Spleen (tissue), 11 donors: ENCODE results near the gene S100A16. TPM values are rescaled to one million over a fixed set of nuclear protein-coding genes. Genes with fewer than 3 reads are reported as not detected.
A peak's percentile ranks its signal among the peaks of the same experiment; 100 is the strongest.

Experiments
- DNase-seq: peaks from one replicate; pipeline ENCODE4 v3.0.0-alpha.2; 2020
- H3K27ac ChIP-seq, 8 donors: fragments of 200-600 bp; sonication (generic) in 7 of 8; 1 replicate in 4 of 8; 2 replicates in 4 of 8; pipeline versions ENCODE4 v1.5.0 to v1.8.0; 2016 to 2021; ENCODE audit warnings: inconsistent platforms in 4 of 8, mild to moderate bottlenecking in 4 of 8, moderate library complexity in 1 of 8
- H3K27me3 ChIP-seq, 7 donors: fragments of 200-600 bp; sonication (generic) in 6 of 7; replicated peaks in 1 of 7; 1 replicate in 4 of 7; 2 replicates in 3 of 7; pipeline versions ENCODE4 v1.5.0 to v1.8.0; 2016 to 2021; ENCODE audit warnings: inconsistent platforms in 3 of 7, mild to moderate bottlenecking in 1 of 7
- H3K36me3 ChIP-seq, 6 donors: fragments of 200-600 bp; sonication (generic) in 5 of 6; 1 replicate in 4 of 6; 2 replicates in 2 of 6; pipeline versions ENCODE4 v1.5.0 to v1.8.0; 2016 to 2021; ENCODE audit warnings: inconsistent platforms in 2 of 6
- H3K4me1 ChIP-seq, 6 donors: fragments of 200-600 bp; sonication (generic) in 5 of 6; 1 replicate in 3 of 6; 2 replicates in 3 of 6; pipeline versions ENCODE4 v1.5.0 to v1.8.0; 2016 to 2021; ENCODE audit warnings: inconsistent platforms in 3 of 6
- H3K4me3 ChIP-seq, 8 donors: fragments of 200-600 bp; sonication (generic) in 7 of 8; 1 replicate in 4 of 8; 2 replicates in 4 of 8; pipeline versions ENCODE4 v1.5.0 to v1.8.0; 2016 to 2021; ENCODE audit warnings: inconsistent platforms in 4 of 8, mild to moderate bottlenecking in 4 of 8, moderate library complexity in 2 of 8
- H3K9me3 ChIP-seq, 8 donors: fragments of 200-600 bp; sonication (generic) in 7 of 8; 1 replicate in 4 of 8; 2 replicates in 4 of 8; pipeline versions ENCODE4 v1.5.0 to v1.8.0; 2016 to 2021; ENCODE audit warnings: inconsistent platforms in 4 of 8
- CTCF ChIP-seq, 11 experiments: fragments of 200-600 bp in 7 of 11; fragments of 450-650 bp in 4 of 11; sonication (generic) in 4 of 11; IDR thresholded peaks in 8 of 11; conservative IDR thresholded peaks in 3 of 11; 1 replicate in 7 of 11; 2 replicates in 4 of 11; pipeline versions ENCODE4 v1.4.0 to v1.8.0; 2016 to 2021; ENCODE audit warnings: antibody characterized with exemption in 11 of 11, inconsistent platforms in 4 of 11, mild to moderate bottlenecking in 1 of 11
- POLR2A ChIP-seq, 3 donors: fragments of 450-650 bp; IDR thresholded peaks; one replicate each; pipeline ENCODE4 v1.5.1; 2017; ENCODE audit warnings: antibody characterized with exemption in 3 of 3, mild to moderate bottlenecking in 1 of 3
- POLR2AphosphoS5 ChIP-seq, 3 donors: sonication (generic); formaldehyde crosslinking; IDR thresholded peaks; one replicate each; pipeline ENCODE4 v1.5.1; 2017; ENCODE audit warnings: antibody characterized with exemption in 3 of 3
- WGBS, 5 donors: extraction: QIAGEN DNeasy Blood & Tissue Kit in 3 of 5; methylation state at CpG; one replicate each; pipeline versions ENCODE4 v1.1.5 to v1.1.7; 2013 to 2018; 5-methylcytosine and 5-hydroxymethylcytosine counted together
- intact Hi-C: fragments of 100-400 bp; cut with DNase I; formaldehyde crosslinking; loops from one replicate; pipeline ENCODE4 v1.15.0; 2023; ENCODE audit warnings: low total_unique reads
- polyA plus RNA-seq, 3 donors: library from polyadenylated mRNA; stranded (reverse); fragments of 200-250 nt; gene quantifications; one replicate each; pipeline ENCODE4 v1.2.1, GENCODE V29; 2013
- total RNA-seq, 7 donors: library from RNA; depleted of rRNA in 3 of 7; stranded (reverse); fragments of >200 nt in 3 of 7; fragmentation: NEBNext Ultra II Directional in 4 of 7; extraction: Animal tissue kit (Norgen Biotek cat#: 25700) in 4 of 7; gene quantifications; one replicate each; pipeline versions ENCODE4 v1.1.0 to v1.2.1, GENCODE V29; 2016 to 2021
- donor health status: healthy with polysubstance abuse.
- donor health status: DM: no; HTN: no; CAD: no; lungs with moderate emphysema.
- donor health status: DM: no; HTN: no; CAD: no.
- donor health status: Bipolar disorder and iron deficiency.
- donor health status: healthy.
- donor health status: DM: no; HTN: no; CAD: no.
- donor health status: DM: yes; HTN: yes; CAD: no.

Gene S100A16
- total and polyA plus RNA-seq, 10 donors: 52.0 to 111 (median 91.6) TPM

GRCh38 chr1:153614189-153614900 is 1.4 kb upstream of the S100A16 start:
- Histone ChIP-seq H3K27me3 (no peaks in the 10 kb centered on the region), H3K27ac (peak overlapping the region in 3 of 8 donors; percentile 2 to 90 (median 88)), H3K36me3 (peaks cover 0 to 5% (median 0%) of the 10 kb centered on the region in 6 donors), H3K9me3 (no peaks in the 10 kb centered on the region), H3K4me3 (no peak overlapping the region), H3K4me1 (peaks cover 18 to 77% (median 46%) of the 10 kb centered on the region in 6 donors)
- TF ChIP-seq POLR2AphosphoS5 (IDR thresholded peaks at IDR 0.05): no peak
- no peak for TF ChIP-seq POLR2A (IDR thresholded peaks at IDR 0.05)
- no peak for TF ChIP-seq CTCF (IDR thresholded peaks at IDR 0.05 in 8 of 11, conservative IDR thresholded peaks at IDR 0.05 in 3 of 11)
- intact Hi-C loops: no loop called here
- WGBS, 5 donors: 76 to 86% (median 81%) methylated on average over 2 of the region's 2 CpGs
- DNase-seq: no peak

- Histone ChIP-seq H3K27ac (peak overlapping the region in 7 of 8 donors; percentile 61 to 95 (median 76)), H3K9me3 (no peaks in the 10 kb centered on the region), H3K4me1 (peaks cover 18 to 81% (median 48%) of the 10 kb centered on the region in 6 donors), H3K27me3 (no peaks in the 10 kb centered on the region), H3K36me3 (no peaks in the 10 kb centered on the region), H3K4me3 (peak overlapping the region in 1 of 8 donors; percentile 43)
- no peak for TF ChIP-seq POLR2AphosphoS5 (IDR thresholded peaks at IDR 0.05)
- no peak for TF ChIP-seq POLR2A (IDR thresholded peaks at IDR 0.05)
- TF ChIP-seq CTCF (IDR thresholded peaks at IDR 0.05 in 8 of 11, conservative IDR thresholded peaks at IDR 0.05 in 3 of 11): no peak
- WGBS, 5 donors: 82 to 92% (median 84%) methylated on average over 4 to 5 of the region's 5 CpGs
- intact Hi-C loops: no loop called here
- no peak for DNase-seq
Measured at GRCh38 chr1:153613406-153613805, 469 bp upstream of the S100A16 start.

GRCh38 chr1:153612111-153612754 is 704 bp downstream of the S100A16 start:
- DNase-seq: peak; percentile 57
- intact Hi-C loops: no loop called here
- peak overlapping the region in 6 of 8 donors; percentile 23 to 62 (median 32) for H3K4me3 ChIP-seq
- H3K27me3 ChIP-seq: no peaks in the 10 kb centered on the region
- H3K36me3 ChIP-seq: peaks cover 0 to 5% (median 0%) of the 10 kb centered on the region in 6 donors
- 64 to 88% (median 82%) methylated on average over 11 of the region's 11 CpGs for WGBS, 5 donors
- TF ChIP-seq POLR2AphosphoS5 (IDR thresholded peaks at IDR 0.05) (no peak), CTCF (IDR thresholded peaks at IDR 0.05 in 8 of 11, conservative IDR thresholded peaks at IDR 0.05 in 3 of 11) (no peak)
- H3K4me1 ChIP-seq: peaks cover 11 to 81% (median 43%) of the 10 kb centered on the region in 6 donors
- H3K27ac ChIP-seq: peak overlapping the region in 7 of 8 donors; percentile 61 to 95 (median 76)
- no peaks in the 10 kb centered on the region for H3K9me3 ChIP-seq

GRCh38 chr1:153611356-153611755 is 1.6 kb downstream of the S100A16 start:
- DNase-seq: no peak
- intact Hi-C loops: no loop called here
- no peak for TF ChIP-seq POLR2A (IDR thresholded peaks at IDR 0.05)
- H3K27ac ChIP-seq: peak overlapping the region in 5 of 8 donors; percentile 10 to 95 (median 88)
- peaks cover 0 to 14% (median 0%) of the 10 kb centered on the region in 6 donors for H3K36me3 ChIP-seq
- H3K9me3 ChIP-seq: no peaks in the 10 kb centered on the region
- peak overlapping the region in 5 of 8 donors; percentile 19 to 62 (median 36) for H3K4me3 ChIP-seq
- H3K4me1 ChIP-seq: peaks cover 7 to 81% (median 42%) of the 10 kb centered on the region in 6 donors
- H3K27me3 ChIP-seq: no peaks in the 10 kb centered on the region
- WGBS, 5 donors: 71 to 85% (median 78%) methylated on average over 1 of the region's 1 CpG
